ENCODE results near the gene SLC7A6.

The SLC7A6 gene

DNA sequence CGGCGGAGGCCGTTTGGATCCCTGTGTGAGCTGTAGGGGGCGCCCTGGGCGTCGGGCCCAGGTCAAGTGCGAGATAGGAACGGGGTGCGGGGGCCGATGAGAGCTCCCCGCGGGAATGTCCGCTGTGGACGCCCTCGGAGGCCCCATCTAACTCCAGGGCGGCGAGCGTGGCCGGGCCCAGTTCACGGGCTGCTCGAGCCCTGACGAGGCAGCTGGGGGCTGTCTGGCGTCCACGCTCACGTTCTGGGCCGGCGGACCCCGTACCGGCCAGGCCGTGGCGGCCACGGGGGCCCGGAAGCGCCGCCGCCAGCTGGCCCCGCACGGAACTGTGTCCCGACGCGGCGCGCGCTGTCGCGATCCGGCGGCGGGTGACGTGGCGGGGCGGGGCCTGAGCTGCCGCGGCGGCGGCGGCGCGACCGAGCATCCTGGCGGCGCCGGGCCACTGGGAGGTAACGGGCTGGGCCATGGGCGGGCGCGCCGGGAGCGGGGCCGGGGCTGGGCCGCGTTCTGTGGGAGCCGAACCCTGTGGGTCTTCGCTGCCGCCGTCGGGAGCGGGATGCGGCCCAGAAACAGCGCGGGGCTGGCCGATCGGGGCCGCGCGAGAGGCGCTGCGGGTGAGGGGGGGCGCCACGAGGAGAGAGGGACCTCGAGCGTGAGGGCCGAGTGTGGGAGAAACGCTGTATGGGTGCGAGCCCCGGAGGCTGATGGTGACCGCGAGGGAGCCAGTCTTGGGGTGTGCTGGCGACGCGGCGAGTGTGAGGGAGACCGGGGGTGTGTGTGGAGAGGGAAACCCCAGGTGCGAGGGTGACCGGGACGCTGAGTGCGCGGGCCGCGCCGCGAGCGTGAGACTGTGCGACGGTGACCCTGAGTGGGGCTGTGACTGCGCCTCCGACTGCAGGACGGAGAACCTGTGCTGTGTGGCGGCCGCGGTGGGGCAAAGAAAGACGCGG lies at the start of gene SLC7A6:
SLC7A6 (plus strand) TSS at position 399 of the 950 bp plus-strand sequence. CDS start 10,201 bp downstream, outside the sequence.
- peak; percentile 72 for DNase-seq (ENCODE audit: low read depth)

DNA sequence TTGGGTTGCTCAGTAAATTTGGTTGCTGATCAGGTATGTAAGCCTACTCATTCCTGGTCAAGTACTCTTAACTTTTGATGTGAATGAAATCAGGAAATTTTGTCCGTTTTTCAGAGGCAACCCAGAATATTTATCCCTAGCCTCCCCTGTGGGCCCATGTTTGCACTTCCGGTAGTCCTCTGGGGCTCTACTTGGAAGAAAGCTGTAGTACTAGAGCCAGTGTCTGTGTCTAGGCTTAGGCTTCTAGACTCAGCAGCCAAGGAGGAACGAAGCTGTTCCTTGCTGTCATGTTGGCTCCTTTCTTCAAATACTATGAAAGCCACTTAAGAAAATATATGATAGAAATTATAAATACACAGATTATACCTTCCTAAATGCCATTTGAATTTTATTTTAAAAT lies 49.6 kb upstream of the SLC7A6 start:
- DNase-seq (ENCODE audit: low read depth): no peak

DNA sequence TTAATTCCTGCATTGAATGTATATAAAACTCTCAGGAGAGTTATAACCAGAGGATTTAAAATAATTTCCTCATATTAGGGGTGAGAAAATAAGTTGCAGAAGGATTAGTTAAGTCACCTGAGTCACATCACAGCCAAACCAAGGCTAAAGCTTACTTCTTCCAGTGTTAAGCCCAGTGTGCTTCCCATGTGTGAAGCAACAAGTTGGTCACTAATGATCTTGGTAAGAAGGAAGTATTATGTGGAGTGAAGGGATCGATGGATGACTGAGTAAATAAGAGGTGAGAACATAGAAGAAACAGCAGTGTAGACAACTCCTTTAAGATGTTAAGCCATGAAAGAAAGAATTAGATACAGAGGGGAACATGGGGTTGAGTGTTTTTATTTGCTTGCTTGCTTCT lies 49.0 kb upstream of the SLC7A6 start:
- no peak for DNase-seq (ENCODE audit: low read depth)

DNA sequence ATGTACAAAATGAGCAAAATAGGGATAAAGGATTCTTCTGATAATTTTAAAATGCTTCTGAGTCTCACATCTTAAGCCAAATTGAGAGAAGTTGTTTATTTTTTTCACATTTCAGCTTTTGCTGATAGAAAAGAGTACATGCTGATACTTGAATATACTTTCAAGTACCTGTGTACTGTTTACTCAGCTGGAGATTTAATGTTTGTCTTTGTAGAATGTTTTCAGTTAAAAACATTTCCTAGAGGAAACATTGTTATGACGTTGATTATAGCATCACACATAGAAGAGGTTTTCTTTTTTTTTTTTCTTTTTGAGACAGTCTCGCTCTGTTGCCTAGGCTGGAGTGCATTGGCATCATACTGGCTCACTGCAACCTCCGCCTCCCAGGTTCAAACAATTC lies 48.1 kb upstream of the SLC7A6 start:
- no peak for DNase-seq (ENCODE audit: low read depth)

DNA sequence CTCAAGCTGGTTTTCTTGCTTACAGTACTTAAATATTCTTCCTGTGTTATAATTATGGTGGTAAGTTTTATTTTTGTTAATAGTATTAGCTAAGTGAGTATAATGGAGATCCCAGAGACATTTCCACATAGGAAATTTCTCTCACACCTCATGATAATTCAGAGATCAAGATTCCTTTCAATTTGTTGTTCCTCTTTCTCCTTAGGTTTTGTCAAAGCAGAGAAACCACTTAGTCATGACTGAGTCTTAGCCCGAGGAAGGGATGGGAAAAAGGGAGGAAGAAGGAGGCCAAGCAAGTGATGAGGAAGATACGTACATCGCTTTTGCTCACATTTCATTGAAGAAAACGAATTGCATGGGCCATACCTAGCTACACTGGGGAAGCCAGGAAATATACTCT lies 46.8 kb upstream of the SLC7A6 start:
- no peak for DNase-seq (ENCODE audit: low read depth)

DNA sequence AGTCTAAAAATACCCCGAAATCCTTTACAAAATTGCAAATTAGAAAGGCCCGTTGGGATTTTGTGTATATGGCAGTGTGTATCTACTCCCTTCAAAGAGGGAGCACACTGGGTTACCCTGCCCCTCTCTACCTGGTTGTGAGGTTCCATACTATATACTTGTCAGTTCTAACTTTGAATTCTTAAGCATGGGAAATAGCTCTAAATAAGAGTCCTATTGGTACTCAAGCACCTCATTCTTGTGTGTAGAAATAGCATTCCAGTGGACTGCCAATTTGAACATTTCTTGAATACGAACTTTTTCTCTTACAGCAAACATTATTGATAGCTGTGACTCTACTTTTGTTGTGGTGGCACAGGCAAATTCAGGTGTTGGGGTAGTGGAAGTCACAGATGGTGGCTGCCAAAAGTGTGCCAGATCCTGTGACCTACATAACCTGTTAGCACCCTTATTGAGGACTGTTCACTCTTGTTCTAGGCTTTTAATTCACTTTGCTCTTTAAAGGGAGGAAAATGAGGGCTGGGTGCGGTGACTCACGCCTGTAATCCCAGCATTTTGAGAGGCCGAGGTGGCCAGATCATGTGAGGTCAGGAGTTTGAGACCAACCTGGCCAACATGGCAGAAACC lies 44.5 kb upstream of the SLC7A6 start:
- no peak for DNase-seq (ENCODE audit: low read depth)

DNA sequence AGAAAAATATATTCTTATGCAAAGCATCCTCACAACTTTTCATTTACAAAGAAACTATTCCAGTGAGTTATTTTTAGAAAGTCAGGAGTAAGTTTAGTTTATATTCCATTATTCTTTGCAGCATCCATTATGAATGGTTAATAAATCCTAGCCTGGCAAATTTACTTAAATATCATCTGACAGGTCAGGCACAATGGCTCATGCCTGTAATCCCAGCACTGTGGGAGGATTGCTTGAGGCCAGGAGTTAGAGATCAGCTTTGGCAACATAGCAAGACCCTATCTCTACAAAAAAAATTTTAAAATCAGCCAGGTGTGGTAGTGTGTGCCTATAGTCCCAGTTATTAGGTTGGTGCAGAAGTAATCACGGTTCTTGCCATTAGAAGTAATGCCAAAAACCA lies 41.3 kb upstream of the SLC7A6 start:
- no peak for DNase-seq (ENCODE audit: low read depth)

DNA sequence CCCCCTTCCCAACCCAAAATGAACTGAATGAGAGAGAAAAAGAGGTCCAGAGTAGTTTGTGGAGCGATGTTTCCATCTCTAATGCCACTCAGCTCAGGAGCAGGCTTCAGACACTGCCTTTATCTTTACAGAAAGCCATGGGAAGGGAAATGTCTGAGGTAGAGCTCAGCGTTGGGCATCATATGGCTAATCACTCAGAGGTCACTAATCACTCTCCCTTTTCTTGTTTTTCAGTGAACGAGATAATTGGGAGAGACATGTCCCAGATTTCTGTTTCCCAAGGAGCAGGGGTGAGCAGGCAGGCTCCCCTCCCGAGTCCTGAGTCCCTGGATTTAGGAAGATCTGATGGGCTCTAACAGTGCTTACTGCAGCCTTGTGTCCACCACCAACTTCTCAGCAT lies 38.2 kb upstream of the SLC7A6 start:
- no peak for DNase-seq (ENCODE audit: low read depth)

DNA sequence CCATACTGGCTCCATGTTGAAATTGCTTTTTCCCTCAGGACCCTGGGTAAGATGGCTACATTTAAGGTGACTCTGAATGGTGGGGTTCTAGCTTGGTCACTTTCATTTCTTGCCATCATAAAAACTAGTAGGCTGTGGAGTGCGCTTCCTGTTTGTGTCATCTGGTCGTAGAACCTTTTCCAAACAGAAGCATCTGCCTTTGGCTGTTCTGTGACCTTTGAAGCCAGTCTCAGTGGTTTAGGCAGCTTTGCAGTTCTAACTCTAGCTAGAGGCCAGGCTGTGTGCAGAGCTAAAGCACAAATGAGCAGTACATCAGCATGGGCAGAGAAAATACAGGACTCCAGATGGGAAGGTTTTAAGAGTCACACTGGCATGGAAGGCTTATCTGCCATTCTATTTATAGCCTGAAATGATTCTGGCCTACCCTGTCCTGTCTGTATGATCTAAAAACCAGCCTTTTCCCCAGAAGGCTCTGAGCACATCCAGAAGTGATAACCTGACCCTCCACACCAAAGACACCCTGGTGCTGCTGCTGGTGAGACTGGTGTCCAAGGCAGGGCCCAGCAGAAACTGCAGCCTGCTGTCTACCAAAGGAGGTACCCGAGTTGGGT lies 37.0 kb upstream of the SLC7A6 start:
- DNase-seq (ENCODE audit: low read depth): no peak

DNA sequence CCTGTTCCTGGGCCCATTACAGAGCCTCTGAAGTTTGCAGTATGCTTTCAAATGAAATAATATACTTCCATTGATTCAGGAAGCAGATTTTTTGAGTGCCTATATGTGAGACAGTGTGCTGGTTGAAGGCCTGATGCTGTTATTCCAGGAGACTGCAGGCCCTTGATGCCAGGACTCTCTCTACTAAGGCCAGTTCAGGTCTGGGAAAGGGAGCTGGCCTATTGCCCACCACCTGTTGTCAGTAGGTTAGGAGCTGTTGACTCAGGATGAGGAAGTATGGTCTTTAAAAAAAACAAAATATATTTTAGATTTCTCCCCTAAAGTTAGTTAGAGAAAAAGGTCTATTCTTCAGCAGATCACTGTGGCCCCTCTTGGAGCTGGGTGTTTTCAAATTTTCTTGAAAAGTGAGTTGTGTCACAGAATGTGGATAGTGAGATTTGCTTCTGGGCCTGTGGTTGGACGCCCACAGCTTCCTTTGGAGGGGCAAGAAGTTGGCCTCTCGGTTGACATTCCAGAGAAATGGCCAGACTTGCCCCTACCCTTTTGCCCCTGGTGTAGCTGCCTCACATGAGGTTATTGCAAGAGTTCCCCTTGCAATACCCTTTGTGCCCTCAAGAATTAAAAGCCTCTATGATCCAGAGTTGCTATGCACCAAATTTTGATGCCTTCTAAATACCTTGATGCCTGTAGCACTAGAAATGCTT lies 36.3 kb upstream of the SLC7A6 start:
- DNase-seq (ENCODE audit: low read depth): no peak

DNA sequence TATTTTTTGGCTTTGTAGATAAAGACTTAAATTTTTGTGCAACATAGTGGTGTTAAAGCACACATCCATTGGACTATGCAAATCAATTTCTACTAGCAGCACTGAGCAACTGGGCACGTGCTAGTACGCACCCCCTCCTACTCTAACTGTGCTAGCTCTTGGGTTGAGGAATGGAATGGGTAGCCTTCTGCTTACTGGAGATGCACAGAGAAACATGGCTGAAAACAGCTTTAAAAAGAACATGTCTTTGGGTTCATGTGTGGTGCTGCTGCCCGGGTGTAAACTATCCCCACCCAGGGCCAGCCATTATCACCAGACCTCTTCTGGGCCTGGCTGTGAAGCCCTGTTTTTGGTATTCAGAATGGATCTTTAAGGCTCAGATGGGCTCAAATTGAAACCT lies 35.7 kb upstream of the SLC7A6 start:
- no peak for DNase-seq (ENCODE audit: low read depth)

DNA sequence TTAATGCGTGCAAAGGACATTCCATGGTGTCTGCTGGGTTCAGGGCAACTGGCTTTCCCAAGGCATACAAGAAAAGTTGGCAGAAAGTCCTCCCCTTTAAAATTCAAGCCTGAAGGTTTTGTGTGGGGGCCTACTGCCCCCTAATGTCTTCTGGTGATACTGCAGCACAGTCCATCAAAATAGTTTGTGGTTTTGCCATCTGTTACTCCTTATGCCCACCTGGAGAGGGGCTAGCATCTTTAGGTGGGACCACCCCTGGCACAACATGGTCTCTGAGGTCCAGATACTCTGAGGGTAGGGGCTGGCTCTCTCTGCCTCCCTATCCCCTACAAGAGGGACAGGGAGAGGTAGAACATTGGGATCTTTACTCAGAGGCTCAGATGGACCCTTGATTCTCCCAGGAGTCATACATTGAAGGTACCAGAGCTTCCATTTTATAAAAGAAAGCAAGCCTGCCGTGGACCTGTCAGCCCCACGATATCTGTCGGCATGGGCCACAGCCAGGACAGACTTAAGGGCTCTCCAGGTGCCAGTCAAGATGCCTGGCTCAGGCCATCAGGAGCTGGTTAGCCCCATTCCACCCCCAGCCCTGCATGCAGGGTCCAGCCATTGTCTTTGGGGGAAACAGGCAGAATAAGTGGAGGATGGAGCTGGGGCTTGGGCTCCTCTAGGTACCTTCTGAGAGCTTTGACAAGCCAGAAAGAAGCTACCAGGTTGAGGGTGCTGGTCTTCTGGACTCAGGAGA lies 34.7 kb upstream of the SLC7A6 start:
- DNase-seq (ENCODE audit: low read depth): peak; percentile 47

DNA sequence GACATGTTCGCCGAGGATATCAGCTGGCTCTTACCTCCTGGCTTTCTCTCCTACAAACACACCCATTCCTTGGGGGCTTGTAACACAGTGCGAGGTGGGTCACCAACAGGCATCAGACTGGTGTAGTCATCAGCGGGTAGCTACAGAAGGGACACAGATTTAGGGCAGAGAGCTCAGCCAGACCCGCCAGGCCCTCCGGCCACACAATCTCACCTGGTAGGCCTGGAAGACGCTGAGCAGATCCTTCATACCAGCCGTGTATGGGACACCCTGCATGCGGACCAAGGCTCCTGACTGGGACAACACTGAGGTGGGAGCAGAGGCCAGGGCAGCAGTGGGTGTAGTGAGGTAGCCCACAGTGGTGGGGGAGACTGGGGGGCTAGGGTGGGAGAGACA lies 34.2 kb upstream of the SLC7A6 start:
- no peak for DNase-seq (ENCODE audit: low read depth)

DNA sequence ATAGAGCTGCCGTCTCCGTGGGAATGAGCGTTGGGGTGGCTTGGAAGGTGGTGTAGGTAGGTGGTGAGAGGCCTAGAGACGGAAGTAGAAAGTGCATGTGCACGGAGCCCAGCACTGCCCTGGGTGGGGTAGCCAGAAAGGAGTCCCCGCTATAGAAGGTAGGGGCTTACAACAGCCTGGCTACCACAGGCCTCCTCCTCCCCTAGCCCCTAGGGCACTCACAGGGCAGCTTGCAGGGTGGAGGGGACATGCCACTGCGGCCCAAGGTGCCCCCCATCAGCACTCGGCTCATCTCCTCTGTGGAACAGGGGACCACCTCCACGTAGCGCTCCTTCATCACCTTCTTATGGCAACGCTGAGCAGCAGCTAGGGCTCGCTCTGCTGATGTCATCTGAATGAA lies 33.4 kb upstream of the SLC7A6 start:
- no peak for DNase-seq (ENCODE audit: low read depth)

DNA sequence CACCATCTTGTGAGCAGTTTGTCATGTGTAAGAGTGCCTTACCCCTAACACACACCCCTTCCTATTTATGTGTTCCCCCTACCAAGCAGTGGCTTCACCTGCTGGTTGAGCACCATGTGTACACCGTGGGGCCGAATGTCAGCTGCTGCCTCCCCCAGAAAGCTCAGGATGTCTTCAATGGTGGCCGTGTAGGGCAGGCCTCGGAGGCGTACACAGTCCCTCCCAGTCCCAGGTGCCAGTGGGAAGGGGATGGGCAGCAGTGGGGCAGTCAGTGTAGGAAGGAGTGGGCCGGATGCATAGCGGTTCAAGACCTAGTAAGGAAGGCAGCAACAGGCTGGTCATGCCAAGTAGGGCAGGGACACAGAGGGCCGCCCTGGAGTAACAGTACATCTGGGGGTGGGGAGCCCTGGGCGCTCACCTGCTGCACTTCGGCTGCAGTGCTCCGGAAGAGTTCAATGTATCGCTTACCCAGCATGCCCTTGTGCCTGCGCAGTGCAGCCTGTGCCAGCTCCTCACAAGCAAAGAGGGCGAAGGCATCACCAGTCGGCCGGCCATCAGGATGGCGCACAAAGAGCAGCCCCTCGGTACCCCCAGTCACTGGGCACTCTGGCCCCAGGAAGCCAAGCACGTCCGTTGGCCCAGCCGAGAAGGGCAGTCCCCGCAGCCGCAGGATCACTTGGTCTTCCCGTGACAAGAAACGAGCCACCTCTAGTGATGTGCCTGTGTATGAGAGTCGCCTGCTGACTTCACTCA lies 32.8 kb upstream of the SLC7A6 start:
- no peak for DNase-seq (ENCODE audit: low read depth)

DNA sequence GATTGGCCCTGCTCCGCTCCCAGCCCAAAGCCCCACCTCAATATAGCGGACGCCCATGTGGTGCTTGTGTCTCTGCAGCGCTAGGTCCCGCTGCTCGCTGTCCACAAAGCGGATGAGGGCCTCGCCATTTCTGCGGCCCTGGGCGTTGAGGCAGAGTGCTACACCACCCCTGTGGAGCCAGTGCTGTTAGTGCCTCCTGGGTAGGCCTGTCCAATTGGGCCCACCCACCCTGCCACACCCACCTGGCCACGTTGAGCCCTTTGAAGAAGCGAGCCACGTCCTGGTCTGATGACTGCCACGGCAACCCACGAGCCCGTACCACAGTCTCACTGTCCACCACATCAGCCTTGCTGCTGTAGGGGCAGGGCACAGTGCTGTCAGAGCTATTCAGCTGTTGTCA lies 32.0 kb upstream of the SLC7A6 start:
- DNase-seq (ENCODE audit: low read depth): no peak

DNA sequence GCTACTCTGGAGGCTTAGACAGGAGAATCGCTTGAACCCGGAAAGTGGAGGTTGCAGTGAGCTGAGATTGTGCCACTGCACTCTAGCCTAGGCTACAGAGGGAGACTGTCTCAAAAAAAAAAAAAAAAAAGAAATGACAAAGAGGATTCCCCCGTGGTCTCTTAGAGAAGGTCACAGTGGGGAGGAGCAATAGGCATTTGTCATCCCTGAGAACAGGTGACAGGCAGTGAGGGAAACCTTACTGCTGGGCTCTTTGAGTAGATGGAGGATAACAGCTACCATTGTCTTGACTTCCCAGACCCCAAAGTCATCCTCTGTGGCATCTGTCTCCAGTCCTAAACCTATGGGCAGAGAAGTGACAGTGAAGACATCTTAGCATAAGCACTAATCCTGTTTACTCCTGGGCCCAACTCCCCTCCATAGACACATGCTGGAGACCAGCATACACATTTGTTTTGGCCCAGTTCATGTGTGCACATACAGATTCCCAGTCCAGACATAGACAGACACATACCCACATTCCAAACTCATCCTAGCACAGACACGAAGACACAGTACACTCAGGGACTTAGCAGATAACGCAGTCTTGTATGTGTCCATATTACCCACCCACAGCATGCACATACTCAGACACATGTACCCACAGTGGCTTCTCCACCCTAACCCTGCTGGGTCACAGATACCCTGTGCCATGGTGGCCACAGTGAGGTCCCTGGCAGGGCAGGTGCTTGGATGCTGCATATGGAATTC lies 31.1 kb upstream of the SLC7A6 start:
- DNase-seq (ENCODE audit: low read depth): no peak

DNA sequence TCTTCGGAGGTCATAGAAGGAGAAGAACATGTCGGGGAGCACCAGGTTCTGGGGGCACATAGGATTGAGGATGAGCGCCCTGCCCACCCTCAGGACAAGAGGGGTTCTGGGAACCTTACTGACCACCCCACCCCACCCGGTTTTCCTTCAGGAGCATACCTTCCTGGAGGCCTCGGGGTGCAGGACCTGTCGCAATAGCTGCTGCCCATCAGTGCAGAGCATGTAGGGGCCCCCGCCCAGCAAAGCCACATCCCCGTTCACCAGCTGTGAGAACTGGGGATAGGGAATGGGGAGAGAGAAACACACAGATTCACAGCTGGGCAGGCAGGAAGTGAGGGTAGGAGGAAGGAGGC lies 30.5 kb upstream of the SLC7A6 start:
- DNase-seq (ENCODE audit: low read depth): no peak

DNA sequence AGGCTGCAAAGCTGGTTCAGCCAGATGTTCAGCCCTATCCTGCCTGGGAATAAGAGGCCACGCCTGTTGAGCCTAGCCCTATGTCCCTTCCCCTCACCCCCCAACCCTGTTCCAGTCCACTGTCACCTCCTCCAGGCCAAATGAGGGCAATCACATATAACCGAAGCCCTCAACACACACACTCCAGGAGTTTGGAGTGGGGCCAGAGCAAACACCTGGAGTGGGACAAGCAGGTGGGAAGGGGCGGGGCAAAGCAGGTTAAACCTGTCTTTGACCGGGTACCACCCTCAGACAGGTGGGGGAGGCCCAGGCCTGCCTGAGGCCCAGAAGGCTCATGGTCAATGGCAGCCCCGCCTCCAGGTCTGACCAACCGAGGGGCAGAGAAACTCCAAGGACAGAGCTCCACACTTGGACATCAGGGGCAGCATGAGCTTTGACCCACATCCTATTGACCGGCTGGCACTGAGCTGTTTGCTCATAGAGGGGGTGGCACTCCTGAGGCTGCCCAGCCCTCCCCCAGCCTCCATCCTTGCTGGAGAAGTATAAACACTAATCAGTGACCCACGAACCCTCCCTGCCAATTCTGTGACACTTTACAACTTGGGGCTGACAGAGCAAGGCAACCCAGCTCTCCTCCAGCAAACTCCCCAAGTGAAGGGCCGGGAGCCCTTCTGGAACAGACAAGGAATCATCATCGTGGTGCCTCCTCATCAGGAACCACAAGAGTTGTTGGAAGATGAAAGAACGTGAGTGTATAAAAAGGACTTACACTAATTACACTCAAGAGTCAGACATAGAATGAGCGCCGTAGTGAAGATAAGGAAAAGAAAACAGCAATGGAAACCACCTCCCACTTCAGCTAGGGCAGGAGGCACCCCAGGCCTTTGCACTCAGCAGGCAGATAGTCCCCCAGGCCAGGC lies 29.9 kb upstream of the SLC7A6 start:
- no peak for DNase-seq (ENCODE audit: low read depth)

Data from amniotic epithelial cell (primary cell).